ENCODE data around the gene MBD6. TPM values are rescaled to one million over a fixed set of nuclear protein-coding genes. Genes with fewer than 3 reads are reported as not detected.
A peak's percentile ranks its signal among the peaks of the same experiment; 100 is the strongest.

Gene MBD6, protein sequence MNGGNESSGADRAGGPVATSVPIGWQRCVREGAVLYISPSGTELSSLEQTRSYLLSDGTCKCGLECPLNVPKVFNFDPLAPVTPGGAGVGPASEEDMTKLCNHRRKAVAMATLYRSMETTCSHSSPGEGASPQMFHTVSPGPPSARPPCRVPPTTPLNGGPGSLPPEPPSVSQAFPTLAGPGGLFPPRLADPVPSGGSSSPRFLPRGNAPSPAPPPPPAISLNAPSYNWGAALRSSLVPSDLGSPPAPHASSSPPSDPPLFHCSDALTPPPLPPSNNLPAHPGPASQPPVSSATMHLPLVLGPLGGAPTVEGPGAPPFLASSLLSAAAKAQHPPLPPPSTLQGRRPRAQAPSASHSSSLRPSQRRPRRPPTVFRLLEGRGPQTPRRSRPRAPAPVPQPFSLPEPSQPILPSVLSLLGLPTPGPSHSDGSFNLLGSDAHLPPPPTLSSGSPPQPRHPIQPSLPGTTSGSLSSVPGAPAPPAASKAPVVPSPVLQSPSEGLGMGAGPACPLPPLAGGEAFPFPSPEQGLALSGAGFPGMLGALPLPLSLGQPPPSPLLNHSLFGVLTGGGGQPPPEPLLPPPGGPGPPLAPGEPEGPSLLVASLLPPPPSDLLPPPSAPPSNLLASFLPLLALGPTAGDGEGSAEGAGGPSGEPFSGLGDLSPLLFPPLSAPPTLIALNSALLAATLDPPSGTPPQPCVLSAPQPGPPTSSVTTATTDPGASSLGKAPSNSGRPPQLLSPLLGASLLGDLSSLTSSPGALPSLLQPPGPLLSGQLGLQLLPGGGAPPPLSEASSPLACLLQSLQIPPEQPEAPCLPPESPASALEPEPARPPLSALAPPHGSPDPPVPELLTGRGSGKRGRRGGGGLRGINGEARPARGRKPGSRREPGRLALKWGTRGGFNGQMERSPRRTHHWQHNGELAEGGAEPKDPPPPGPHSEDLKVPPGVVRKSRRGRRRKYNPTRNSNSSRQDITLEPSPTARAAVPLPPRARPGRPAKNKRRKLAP
- total RNA-seq: 177 TPM

GRCh38 chr12:57522011-57522886 is at the start of gene MBD6:
Gene MBD6 (plus strand): TSS chr12:57522824. CDS start chr12:57524304, 1,480 bp downstream.
- DNase-seq (ENCODE audit: low spot score): peak; percentile 96

GRCh38 chr12:57473392-57473791 is 49.2 kb upstream of the MBD6 start:
- no peak for DNase-seq (ENCODE audit: low spot score)

GRCh38 chr12:57473886-57474285 is 48.7 kb upstream of the MBD6 start:
- no peak for DNase-seq (ENCODE audit: low spot score)

GRCh38 chr12:57474430-57474829 is 48.2 kb upstream of the MBD6 start:
- DNase-seq (ENCODE audit: low spot score): no peak

DNA sequence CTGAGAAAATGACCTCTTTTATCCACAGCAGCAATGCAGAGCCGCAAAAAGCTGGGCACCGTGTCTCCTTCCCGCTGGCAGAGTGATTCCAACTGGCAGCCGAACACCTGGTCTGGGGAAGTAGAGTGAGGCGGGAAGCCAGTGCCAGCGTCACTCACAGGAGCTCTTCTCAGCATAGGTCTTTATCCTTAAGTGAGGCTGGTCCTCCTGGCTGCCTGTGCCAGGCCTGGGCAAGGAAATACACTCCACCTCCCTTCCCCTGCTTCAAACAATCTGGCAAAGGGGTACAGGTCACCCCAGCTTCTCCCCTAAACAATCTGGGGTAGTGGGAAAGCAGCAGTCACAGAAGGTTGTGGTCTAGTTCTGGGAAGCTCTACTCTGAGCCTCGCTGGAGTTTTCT is 47.8 kb upstream of the MBD6 start:
- DNase-seq (ENCODE audit: low spot score): no peak

DNA sequence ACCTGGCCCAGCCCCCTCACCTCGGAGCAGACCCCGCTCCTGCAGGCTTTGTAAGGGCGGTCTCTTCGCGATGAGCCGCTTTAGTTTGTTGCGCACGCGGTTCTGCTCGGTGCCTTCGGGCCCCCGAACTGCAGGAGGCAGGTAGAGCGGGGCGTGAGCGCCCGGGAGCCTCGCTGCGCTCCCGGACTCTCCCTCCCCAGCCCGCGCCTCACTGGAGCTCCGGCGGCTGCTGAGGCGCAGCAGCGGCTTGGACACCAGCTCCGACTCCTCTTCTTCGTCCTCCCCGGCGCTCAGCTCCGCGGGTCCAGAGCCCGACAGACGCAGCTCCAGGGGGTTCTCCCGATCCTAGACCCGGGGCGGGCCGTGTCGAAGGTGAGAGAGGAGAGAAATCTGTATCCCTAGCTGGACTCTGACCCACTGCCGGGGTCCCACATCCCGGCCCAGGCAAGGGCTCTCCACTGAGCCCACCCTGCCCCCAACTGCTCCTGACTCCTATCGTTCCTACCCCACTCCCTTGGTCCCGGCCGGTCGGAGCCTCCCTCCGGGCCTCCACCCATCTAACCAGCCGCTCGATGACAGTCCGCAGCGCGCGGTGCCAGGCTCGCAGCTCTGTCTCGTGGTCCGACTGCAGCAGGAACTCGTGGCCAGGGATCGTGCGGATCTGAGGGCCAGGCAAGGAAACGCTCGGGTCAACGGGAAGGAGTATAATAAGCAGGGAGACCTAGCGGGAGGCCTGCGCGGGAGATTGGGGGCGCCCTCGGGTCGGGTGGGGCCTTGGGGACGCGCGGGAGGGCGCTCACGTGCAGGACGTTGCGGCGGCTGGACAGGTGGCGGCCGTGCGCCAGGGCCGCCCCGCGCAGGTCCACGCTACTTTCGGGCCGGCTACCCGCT is 47.1 kb upstream of the MBD6 start:
- DNase-seq (ENCODE audit: low spot score): no peak

GRCh38 chr12:57476162-57476992 is 46.2 kb upstream of the MBD6 start:
- no peak for DNase-seq (ENCODE audit: low spot score)

DNA sequence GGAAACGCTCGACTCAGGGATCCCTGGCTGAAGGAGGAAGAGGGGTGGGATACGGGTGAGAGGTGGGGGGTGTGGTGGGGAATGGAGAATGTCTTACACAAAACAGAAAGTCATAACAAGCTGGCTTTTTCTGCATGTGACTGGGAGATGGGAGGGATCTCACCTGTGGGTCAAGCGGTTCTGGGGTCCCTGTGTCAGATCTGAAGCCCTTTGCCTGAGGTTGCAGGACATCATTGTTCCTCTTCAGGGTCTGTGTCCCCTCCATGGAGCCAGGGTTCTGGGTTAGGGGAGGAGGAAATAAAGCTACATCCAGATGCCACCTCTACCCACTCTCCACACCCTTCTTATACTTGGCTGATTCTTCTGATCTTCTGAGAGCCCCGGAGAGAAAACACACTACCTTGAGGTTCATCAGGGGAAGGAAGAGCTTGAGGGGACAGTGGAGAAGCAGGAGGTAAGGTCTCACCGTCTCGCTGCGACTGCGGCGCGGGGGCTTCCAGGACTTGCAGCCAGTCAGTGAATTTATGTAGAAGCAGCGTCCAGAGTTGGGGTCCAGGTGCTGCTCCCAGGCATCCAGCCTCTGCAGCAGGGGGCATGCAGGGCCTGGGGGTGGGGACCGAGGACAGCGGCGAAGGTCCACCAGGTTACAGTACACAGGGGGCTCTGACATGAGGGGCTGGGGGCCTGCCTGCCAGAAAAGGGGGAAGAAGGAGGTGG is 45.5 kb upstream of the MBD6 start:
- DNase-seq (ENCODE audit: low spot score): no peak

DNA sequence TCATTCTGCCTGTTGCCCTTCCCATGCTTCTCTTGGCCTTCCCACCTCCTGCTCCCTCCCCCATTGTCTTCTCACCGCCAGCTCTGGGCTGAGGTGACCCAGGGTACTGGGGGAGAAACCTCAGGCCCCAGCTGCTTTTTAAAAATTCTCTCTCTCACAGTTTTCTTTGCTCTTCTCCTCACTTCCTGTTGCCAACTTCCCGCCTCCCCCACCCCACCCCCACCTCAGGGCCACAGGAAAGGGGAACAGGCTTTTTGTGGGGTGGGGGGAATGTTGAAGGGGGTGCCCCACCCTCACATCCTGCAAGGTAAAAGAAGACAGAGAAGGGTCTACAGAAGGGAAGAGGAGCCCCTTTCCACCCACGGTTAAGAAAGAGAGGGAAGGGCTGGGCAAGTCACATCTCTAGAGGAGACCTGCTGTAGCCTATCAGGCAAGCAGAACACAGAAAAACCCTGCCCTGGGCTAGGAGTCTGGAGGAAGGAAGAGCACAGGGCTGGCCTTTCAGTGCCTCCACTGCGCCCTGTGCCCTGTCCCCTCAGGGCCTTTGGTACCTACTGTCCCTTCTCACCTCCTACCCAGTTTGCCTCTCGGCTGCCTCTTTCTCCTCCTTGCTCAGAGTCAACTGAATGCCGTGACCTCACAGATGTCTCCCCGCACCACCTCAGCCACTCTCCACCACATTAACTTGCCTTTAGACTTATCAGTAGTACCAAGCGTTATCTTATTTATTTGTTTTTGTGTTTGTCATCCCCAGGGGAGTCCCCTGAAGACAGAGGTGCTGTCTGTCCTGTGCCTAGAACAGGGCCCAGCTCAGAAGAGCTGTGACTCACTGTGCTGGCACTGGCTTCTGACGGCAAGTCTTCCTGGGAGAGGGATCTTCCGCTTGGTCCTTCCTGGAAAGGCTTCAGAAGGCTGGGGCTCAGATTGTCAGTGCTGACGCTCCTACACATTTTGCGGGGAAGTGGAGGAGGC is 44.6 kb upstream of the MBD6 start:
- DNase-seq (ENCODE audit: low spot score): no peak

- DNase-seq (ENCODE audit: low spot score): no peak
Measured at GRCh38 chr12:57479043-57479375, 43.6 kb upstream of the MBD6 start.

GRCh38 chr12:57479376-57480115 is 43.1 kb upstream of the MBD6 start, which contains the start of gene ARHGAP9:
Gene ARHGAP9 (minus strand): TSS chr12:57479866. CDS start chr12:57479406, 460 bp downstream.
- DNase-seq (ENCODE audit: low spot score): no peak

DNA sequence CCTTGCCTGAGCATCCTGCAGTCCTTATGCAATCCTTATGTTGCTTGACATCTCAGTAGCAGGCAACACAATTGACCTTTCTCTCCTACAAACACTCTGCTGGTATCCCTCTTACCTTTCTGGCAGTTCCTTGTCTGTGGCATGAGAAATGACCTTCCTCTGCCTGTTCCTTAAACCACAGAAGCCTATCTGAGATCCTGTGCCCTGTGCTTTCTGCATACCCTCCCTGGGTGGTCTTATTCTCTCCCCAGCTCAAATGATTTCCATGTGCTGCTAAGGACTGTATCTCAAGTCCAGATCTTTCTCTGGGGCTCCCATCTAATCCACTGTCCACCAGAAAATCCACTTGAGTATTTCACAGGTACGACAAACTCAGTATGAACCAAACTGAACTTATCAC is 41.0 kb upstream of the MBD6 start:
- DNase-seq (ENCODE audit: low spot score): no peak

GRCh38 chr12:57483466-57483865 is 39.2 kb upstream of the MBD6 start:
- no peak for DNase-seq (ENCODE audit: low spot score)

DNA sequence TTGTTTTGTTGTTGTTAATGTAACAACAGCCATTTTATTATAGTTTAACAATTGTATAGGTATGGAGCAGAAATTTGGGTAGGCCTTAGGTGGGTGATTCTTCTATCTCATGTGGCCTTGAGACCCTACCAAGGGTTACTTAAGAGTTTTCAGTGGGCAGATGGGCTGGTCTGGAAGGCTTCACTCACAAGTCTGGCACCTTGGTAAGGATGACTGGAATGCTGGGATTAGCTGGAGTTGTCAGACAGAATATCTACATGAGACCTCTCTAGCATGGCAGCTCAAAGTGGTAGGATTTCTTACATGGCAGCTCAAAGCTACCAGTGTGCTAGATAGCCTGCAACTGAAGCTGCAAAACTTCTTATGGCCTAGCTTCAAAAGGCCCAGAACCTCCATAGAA is 36.9 kb upstream of the MBD6 start:
- no peak for DNase-seq (ENCODE audit: low spot score)

DNA sequence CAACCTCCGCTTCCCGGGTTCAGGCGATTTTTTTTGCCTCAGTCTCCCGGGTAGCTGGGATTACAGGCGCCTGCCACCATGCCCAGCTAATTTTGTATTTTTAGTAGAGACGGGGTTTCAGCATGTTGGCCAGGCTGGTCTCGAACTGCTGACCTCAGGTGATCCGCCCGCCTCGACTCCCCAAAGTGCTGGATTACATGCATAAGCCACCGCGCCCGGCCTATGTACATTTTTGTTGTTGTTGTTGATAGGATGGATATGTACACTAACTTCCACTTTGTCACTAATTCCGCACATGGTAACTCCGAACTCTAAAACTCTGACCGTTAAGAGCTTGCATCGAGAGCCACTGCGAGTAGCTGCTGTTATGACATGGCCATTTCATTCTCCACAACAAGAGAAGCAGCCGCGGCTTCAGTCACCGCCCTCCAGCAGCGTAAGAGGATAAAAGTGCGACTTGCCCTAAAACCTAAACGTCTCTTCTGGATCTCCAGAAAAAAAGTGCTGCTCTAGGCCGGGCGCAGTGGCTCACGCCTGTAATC is 35.5 kb upstream of the MBD6 start:
- no peak for DNase-seq (ENCODE audit: low spot score)

- peak; percentile 95 for DNase-seq (ENCODE audit: low spot score)
Measured at GRCh38 chr12:57487597-57488401, 34.8 kb upstream of the MBD6 start, which contains the start of gene MARS1. Gene MARS1 (plus strand): TSS chr12:57488068. CDS start chr12:57488091, 23 bp downstream.
